VCaP (cell line): ENCODE data around the gene IMPA2.
"Not testable (repeated sequence)": the region's sequence is repeated elsewhere in the genome, so short reads cannot be mapped to it uniquely, and the experiment has no call there.

ENCODE experiments used
- H3K27ac ChIP-seq: fragments of 450-650 bp; 2 replicates; pipeline ENCODE4 v1.5.1; 2017
- CTCF ChIP-seq: fragments of 450-650 bp; conservative IDR thresholded peaks from 2 replicates; pipeline ENCODE4 v1.5.1; 2017; ENCODE audit warnings: mild to moderate bottlenecking, moderate library complexity

The IMPA2 gene

GRCh38 chr18:12064086-12064763 lies 82.9 kb downstream of the IMPA2 start:
- no peak for TF ChIP-seq CTCF
- no peak overlapping the region for H3K27ac ChIP-seq

GRCh38 chr18:12065397-12065796 lies 84.1 kb downstream of the IMPA2 start:
- H3K27ac ChIP-seq, result no peak overlapping the region
- no peak for TF ChIP-seq CTCF

GRCh38 chr18:12066910-12067511 lies 85.7 kb downstream of the IMPA2 start:
- no peak for TF ChIP-seq CTCF
- no peak overlapping the region for H3K27ac ChIP-seq

- no peak for TF ChIP-seq CTCF
- H3K27ac ChIP-seq, result no peak overlapping the region
Observed at GRCh38 chr18:12067671-12068070, 86.4 kb downstream of the IMPA2 start.

GRCh38 chr18:12068316-12068949 lies 87.1 kb downstream of the IMPA2 start:
- peak; percentile 92 for TF ChIP-seq CTCF
- not testable (repeated sequence) for H3K27ac ChIP-seq

GRCh38 chr18:12068950-12069320 lies 87.6 kb downstream of the IMPA2 start:
- H3K27ac ChIP-seq, result no peak overlapping the region
- no peak for TF ChIP-seq CTCF

GRCh38 chr18:12071066-12071465 lies 89.8 kb downstream of the IMPA2 start:
- H3K27ac ChIP-seq, result not testable (repeated sequence)

GRCh38 chr18:12072996-12073395 lies 91.7 kb downstream of the IMPA2 start:
- H3K27ac ChIP-seq, result no peak overlapping the region
- TF ChIP-seq CTCF, result no peak
